Type B pancreatic cell (in vitro differentiated cells): ENCODE data around the gene ZNF574. TPM values are rescaled to one million over a fixed set of nuclear protein-coding genes. Genes with fewer than 3 reads are reported as not detected.

ENCODE experiments used
- DNase-seq: peaks from one replicate; pipeline ENCODE4 v3.0.0; 2021; ENCODE audit warnings: mixed read lengths; ENCODE audit not compliant: unreplicated experiment; ENCODE audit errors: extremely low spot score
- H3K27ac Mint-ChIP-seq: 2 replicates; pipeline ENCODE4 v1.8.0; 2021; ENCODE audit warnings: mild to moderate bottlenecking, mixed read lengths
- H3K27me3 Mint-ChIP-seq: 2 replicates; pipeline ENCODE4 v1.8.0; 2021; ENCODE audit warnings: mixed read lengths
- H3K36me3 Mint-ChIP-seq: 2 replicates; pipeline ENCODE4 v1.8.0; 2021; ENCODE audit warnings: mixed read lengths
- H3K4me1 Mint-ChIP-seq: one replicate; pipeline ENCODE4 v1.8.0; 2021; ENCODE audit warnings: mixed read lengths; ENCODE audit not compliant: unreplicated experiment
- H3K4me3 Mint-ChIP-seq: 2 replicates; pipeline ENCODE4 v1.8.0; 2021; ENCODE audit warnings: mild to moderate bottlenecking, mixed read lengths
- H3K9me3 Mint-ChIP-seq: 2 replicates; pipeline ENCODE4 v1.8.0; 2021; ENCODE audit warnings: mixed read lengths
- CTCF ChIP-seq: fragments of 200-600 bp; sonication (generic); conservative IDR thresholded peaks from 2 replicates; pipeline ENCODE4 v1.5.0; 2021; ENCODE audit warnings: antibody characterized with exemption, mild to moderate bottlenecking
- total RNA-seq: library from RNA; stranded (reverse); gene quantifications from 2 replicates; pipeline ENCODE4 v1.2.1, GENCODE V29; 2021; ENCODE audit warnings: low replicate concordance

ZNF574 gene
- total RNA-seq, 1 donor from 2014 or later = 20.1 TPM

GRCh38 chr19:42095142-42095813 lies 19.3 kb downstream of the ZNF574 start:
- H3K4me1 Mint-ChIP-seq = no peaks in the 10 kb centered on the region
- H3K36me3 Mint-ChIP-seq = no peaks in the 10 kb centered on the region
- H3K4me3 Mint-ChIP-seq = no peak overlapping the region
- H3K27ac Mint-ChIP-seq = no peak overlapping the region
- H3K9me3 Mint-ChIP-seq = no peaks in the 10 kb centered on the region
- DNase-seq = no peak
- no peak for TF ChIP-seq CTCF
- peaks cover 29% of the 10 kb centered on the region for H3K27me3 Mint-ChIP-seq

GRCh38 chr19:42095814-42096230 lies 19.9 kb downstream of the ZNF574 start:
- TF ChIP-seq CTCF = no peak
- H3K27ac Mint-ChIP-seq = no peak overlapping the region
- H3K4me3 Mint-ChIP-seq = no peak overlapping the region
- no peaks in the 10 kb centered on the region for H3K36me3 Mint-ChIP-seq
- H3K9me3 Mint-ChIP-seq = no peaks in the 10 kb centered on the region
- no peak for DNase-seq
- H3K4me1 Mint-ChIP-seq = no peaks in the 10 kb centered on the region
- H3K27me3 Mint-ChIP-seq = peaks cover 29% of the 10 kb centered on the region

- no peak overlapping the region for H3K4me3 Mint-ChIP-seq
- no peak for TF ChIP-seq CTCF
- peaks cover 29% of the 10 kb centered on the region for H3K27me3 Mint-ChIP-seq
These were observed 20.4 kb downstream of the ZNF574 start for GRCh38 chr19:42096255-42096837.

GRCh38 chr19:42097461-42097860 lies 21.5 kb downstream of the ZNF574 start:
- no peak for TF ChIP-seq CTCF
- H3K4me1 Mint-ChIP-seq = no peaks in the 10 kb centered on the region
- H3K27ac Mint-ChIP-seq = no peak overlapping the region
- H3K27me3 Mint-ChIP-seq = peaks cover 29% of the 10 kb centered on the region
- no peaks in the 10 kb centered on the region for H3K9me3 Mint-ChIP-seq
- no peak for DNase-seq
- H3K36me3 Mint-ChIP-seq = no peaks in the 10 kb centered on the region
- H3K4me3 Mint-ChIP-seq = no peak overlapping the region

More at GRCh38 chr19:42096255-42096837, 20.4 kb downstream of the ZNF574 start:
- Mint-ChIP-seq H3K27ac (no peak overlapping the region), H3K36me3 (no peaks in the 10 kb centered on the region), H3K4me1 (no peaks in the 10 kb centered on the region), H3K9me3 (no peaks in the 10 kb centered on the region)
- no peak for DNase-seq

- Mint-ChIP-seq H3K4me3 (no peak overlapping the region), H3K9me3 (no peaks in the 10 kb centered on the region), H3K27me3 (peaks cover 35% of the 10 kb centered on the region), H3K36me3 (no peaks in the 10 kb centered on the region), H3K4me1 (no peaks in the 10 kb centered on the region), H3K27ac (no peak overlapping the region)
- TF ChIP-seq CTCF = no peak
- DNase-seq = no peak
These were observed 22.8 kb downstream of the ZNF574 start for GRCh38 chr19:42098781-42099180.
